AG20443 (cell line): Measurements from ENCODE around the gene PARD3.

Experiments used
- DNase-seq: peaks from one replicate; pipeline ENCODE4 v3.0.0; 2012; ENCODE audit warnings: low spot score, mixed read lengths

PARD3 gene

GRCh38 chr10:34181553-34182300 is 633.4 kb downstream of the PARD3 start:
- peak; percentile 56 for DNase-seq

GRCh38 chr10:34180749-34181148 is 634.3 kb downstream of the PARD3 start:
- DNase-seq: no peak

- no peak for DNase-seq
Measured at GRCh38 chr10:34179280-34179679, 635.8 kb downstream of the PARD3 start.

GRCh38 chr10:34178756-34179155 is 636.3 kb downstream of the PARD3 start:
- no peak for DNase-seq

- no peak for DNase-seq
Measured at GRCh38 chr10:34178196-34178595, 636.9 kb downstream of the PARD3 start.

GRCh38 chr10:34177445-34177844 is 637.7 kb downstream of the PARD3 start:
- DNase-seq: no peak

GRCh38 chr10:34176351-34176750 is 638.7 kb downstream of the PARD3 start:
- DNase-seq: no peak

GRCh38 chr10:34175121-34175520 is 640.0 kb downstream of the PARD3 start:
- no peak for DNase-seq

GRCh38 chr10:34172936-34173533 is 642.1 kb downstream of the PARD3 start:
- DNase-seq: no peak

GRCh38 chr10:34171957-34172527 is 643.1 kb downstream of the PARD3 start:
- DNase-seq: peak; percentile 72

- DNase-seq: no peak
Measured at GRCh38 chr10:34169677-34170076, 645.4 kb downstream of the PARD3 start.

GRCh38 chr10:34169131-34169530 is 646.0 kb downstream of the PARD3 start:
- DNase-seq: no peak

- DNase-seq: no peak
Measured at GRCh38 chr10:34168439-34168838, 646.7 kb downstream of the PARD3 start.

GRCh38 chr10:34166823-34167222 is 648.3 kb downstream of the PARD3 start:
- DNase-seq: no peak

- no peak for DNase-seq
Measured at GRCh38 chr10:34166354-34166753, 648.7 kb downstream of the PARD3 start.

GRCh38 chr10:34164029-34164428 is 651.1 kb downstream of the PARD3 start:
- DNase-seq: no peak

- DNase-seq: peak; percentile 34
Measured at GRCh38 chr10:34163075-34163905, 651.8 kb downstream of the PARD3 start.

- no peak for DNase-seq
Measured at GRCh38 chr10:34161777-34162370, 653.2 kb downstream of the PARD3 start.

- DNase-seq: no peak
Measured at GRCh38 chr10:34160595-34160994, 654.5 kb downstream of the PARD3 start.

- peak; percentile 20 for DNase-seq
Measured at GRCh38 chr10:34157501-34157900, 657.6 kb downstream of the PARD3 start.

- peak; percentile 73 for DNase-seq
Measured at GRCh38 chr10:34156781-34157425, 658.2 kb downstream of the PARD3 start.

- DNase-seq: no peak
Measured at GRCh38 chr10:34155812-34156211, 659.3 kb downstream of the PARD3 start.
